GM21515 (cell line): ENCODE measurements around the gene PBX3.

Experiments
- ATAC-seq: cut with Tn5 transposase; IDR thresholded peaks from one replicate; pipeline ENCODE4 v1.9.1; 2021; ENCODE audit not compliant: unreplicated experiment

Gene PBX3

DNA sequence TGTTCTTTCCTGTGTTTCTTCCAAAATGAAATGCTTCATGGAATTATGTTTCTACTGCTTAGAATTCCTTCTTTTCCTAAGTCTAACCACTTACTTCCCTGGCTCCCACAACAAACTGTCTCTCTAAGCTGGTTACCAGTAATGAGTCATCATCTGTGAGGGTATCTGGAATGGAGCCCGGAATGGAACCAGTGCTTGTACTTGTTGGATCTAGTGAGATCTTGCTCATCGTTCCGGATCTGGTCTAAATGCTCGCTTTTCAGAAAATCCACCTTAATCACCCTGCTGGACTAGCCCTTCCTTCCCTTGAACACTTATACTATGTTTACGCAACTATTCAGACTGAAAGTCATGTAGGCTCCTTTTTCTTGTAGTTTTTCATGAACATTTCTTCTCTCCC is 184.8 kb downstream of the PBX3 start:
- no peak for ATAC-seq

DNA sequence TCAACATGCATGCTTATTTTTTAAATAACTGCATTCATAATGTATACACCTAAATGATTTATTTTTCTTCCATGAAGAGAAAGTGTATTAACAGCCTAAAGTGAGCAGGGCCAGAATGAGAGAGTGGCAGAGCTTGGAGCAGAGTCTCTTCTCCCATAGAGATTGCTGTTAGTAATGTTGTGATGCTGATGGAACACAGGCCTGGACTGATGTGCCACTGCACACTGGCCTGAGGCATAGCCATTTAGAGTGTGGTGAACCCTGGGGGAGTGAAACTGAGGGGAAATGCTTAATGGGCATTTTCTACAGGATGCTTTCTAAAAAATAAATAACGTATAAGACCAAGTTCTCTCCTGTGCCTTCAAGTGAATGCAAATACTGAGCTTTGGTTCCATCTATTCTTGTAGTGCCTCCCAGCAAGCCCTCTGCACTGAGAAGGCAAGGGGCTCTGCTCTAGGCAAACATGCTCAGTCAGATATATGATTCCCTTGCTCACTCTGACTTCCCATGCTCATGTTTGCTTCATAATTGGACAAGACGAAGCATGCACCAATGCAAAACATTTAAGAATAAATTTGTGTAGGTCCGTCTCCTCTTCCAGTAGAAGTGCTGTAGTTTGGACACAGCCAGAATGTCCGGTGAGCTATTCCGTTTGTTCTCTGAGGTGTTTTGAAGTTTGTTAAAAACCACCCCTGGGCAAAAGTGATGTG is 185.7 kb downstream of the PBX3 start:
- no peak for ATAC-seq

DNA sequence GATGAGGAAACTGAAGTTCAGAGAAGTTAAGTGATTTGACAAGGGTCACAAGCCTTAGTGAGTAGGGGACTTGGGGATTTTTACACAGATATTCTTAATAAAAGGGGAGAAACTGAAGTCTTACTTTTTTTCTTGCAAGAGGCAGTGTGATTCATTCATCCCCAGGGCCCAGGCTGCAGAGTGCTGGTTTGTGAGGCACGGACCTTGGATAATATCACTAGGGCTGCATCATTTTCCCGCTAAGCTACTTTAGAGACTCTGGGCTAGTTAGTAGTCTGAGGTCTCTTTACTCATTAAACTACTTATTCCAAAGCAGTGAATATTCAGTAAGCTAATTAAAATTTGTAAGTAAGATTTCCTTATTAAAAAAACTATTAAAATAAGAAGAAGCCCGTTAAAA is 195.0 kb downstream of the PBX3 start:
- ATAC-seq: no peak

DNA sequence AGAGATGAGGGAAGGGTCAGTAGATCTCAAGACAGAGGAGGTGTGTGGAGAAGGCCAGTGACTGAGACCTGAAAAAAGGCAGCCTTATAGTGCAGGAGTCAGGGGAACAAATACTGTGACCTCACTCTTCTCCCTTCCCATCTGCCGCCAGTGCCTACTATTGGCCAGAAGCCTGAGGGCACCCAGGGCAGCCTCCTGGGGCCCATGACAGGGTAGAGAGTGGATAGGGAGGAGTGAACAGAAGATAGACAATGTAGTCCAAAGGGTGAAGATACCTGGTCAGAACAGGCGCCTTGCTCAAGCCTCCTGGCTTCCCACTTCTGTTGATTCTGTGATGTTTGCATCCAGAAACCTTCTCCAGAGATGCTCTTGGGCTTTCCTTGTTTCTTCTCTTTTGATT is 196.7 kb downstream of the PBX3 start:
- ATAC-seq: no peak

DNA sequence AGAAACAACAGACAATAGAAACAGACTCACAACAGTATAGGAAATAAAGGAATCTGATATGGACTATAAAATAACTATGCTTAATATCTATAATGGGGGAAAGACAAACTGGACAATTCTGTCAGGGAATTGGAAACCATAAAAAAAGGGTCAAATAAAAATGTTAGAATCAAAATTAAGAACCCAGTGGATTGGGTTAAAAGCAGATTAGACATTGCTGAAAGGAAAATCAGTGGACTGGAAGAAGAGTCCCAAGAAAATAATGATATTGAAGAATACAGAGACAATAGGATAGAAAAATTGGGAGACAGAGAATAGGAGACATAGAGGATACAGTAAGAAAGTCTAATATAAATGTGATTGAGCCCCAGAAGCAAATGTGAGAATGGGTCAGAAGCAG is 199.2 kb downstream of the PBX3 start:
- no peak for ATAC-seq

DNA sequence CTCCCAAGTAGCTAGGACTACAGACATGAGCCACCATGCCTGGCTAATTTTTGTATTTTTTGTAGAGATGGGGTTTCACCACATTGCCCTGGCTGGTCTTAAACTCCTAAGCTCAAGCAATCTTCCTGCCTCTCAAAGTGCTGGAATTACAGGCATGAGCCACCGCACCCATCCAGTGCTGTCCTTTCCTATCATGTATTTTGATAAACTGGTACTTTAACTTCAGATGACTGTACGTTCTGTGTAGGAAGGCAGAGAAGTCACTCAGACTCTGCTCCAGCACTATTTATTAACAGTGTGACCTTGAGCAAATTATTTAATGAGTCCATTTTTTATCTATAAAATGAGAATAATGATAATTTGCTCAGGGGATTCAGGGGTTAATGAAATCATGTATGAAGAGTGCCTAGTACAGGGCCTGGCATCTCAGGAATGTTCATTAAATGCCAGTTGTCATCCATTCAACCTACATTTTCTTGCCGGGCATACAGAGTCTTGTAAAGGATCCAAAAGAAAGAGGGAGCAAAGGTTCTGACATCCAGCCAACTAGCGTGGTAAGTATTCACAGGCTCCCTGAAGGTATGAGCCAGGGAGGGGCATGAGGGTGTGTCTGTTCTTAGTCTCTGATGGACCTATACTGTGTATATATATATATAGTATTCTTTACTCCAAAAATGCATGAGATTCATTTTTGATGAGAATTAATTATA is 201.9 kb downstream of the PBX3 start:
- no peak for ATAC-seq

DNA sequence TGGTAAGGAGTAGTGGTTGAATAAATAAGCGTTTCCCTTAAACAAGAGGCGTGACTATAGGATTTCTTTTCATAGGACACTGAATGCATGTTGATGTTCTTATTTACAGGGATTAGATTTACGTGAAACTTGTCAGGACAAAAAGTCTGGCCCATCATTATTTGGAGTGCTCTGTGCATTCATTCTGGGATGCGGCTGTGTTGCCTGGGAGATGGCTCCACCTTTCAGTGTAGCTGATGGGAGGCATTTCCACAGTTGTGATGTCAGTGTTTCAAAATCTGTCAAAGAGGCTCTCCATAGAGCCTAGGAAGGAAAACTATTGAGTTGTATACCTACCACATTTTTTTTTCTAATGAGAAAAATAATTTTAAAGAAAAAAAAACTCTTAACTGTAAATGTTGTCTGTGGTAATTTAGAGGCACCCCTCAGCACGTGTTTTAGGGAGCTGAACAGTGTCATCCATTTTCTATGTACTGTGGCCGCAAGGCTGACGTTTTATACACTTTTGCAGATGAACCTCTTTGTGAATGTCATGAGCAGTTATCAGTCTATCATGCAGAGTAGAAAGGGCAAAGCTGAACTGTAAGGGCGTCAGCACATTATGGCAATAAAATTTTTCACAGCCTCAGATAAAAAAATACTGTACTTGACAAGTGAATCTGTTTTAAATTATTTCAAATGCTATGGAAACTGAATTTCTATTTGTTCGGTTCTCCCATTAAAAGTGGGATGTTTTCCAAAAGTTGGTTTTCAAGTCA is 202.7 kb downstream of the PBX3 start:
- no peak for ATAC-seq

DNA sequence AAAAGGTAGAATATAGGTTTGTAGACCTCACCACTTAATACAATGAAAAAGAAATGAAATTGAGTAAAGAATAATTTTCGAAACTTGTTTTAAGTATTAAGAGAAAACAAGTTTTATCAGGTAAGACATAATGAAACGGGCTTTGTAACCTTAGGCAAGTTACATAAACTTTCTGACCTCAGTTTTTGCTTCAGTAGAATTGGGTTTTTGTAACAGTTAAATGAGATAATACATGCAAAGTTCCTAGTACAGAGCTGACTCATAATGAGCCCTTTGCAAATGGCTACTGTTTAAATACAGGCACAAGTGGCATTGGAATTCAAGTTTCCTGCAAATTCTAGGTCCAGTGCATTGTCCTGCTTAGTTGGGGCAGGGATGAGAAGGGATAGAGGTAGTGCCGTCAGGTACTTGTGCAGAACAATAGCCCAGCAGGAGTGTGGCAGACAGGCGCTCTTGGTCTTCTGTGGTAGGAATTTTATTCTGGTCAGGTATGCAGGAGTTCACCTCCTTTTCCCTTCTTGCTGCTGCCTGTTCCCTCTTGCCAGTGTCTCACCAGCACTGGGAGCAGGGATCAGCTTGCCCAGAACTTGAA is 203.8 kb downstream of the PBX3 start:
- no peak for ATAC-seq

DNA sequence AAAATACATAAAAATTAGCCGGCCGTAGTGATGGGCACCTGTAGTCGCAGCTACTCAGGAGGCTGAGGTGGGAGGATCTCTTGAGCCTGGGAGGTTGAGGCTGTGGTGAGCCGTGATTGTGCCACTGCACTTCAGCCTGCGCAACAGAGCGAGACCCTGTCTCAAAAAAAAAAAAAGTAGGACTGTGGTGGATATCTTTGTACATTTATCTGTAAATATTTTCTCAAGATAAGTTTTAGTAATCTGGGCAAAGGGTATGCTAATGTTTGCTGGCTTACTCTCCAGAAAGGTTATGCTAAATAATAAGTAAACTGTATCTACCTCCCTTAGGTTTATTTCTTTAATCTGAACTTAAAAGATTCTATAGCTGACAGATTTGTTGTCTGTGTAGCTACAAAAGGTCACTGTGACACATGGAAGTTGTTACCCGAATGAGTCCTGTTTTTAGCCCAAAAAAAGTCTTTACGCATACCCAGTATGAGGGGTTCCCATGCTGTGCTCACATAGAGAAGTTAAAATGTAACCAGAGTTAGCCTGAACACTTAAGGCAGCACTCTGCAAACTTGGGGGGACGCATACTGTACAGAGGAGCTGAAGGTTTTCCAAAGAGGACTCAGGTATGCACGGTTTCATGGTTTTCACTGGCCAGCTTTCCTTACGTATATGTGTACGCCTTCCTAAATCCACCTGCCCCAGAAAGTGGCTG is 206.3 kb downstream of the PBX3 start:
- ATAC-seq: no peak

DNA sequence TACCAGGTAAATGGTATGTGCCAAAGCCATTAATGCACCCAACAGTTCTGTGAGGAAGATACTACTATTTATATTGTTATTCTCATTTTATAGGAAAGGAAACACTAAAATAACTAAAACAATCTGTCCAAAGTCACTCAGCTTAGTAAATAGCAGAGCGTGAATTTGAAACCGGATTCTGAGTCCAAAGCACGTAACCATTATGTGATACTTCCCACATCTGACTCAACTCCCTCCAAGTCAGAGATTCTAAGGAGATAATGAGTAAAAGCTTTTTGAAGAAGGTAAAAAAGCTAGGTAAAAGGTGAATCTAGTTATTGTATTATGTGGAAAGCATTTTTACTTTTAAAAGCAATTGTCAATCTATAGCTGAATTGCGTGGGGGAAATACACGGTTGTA is 208.9 kb downstream of the PBX3 start:
- no peak for ATAC-seq

DNA sequence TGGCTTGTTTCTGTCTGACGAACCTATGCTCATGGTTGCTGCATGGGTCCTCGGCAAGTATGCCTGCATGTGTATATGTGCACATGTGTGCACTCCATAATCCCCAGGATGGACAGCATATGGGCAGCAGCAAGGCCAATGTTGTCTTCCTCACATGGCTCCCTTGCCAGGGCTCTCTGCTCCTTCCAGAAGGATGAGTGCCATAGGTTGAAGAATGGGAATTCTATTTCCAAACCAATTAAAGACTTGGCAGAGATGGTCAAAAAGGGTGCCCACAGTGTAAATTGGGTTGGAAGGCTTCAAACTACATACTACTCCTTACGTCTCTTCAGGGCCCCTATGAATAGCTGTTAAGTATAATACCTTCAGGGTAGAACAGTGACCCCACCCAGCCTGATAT is 212.1 kb downstream of the PBX3 start:
- ATAC-seq: no peak

DNA sequence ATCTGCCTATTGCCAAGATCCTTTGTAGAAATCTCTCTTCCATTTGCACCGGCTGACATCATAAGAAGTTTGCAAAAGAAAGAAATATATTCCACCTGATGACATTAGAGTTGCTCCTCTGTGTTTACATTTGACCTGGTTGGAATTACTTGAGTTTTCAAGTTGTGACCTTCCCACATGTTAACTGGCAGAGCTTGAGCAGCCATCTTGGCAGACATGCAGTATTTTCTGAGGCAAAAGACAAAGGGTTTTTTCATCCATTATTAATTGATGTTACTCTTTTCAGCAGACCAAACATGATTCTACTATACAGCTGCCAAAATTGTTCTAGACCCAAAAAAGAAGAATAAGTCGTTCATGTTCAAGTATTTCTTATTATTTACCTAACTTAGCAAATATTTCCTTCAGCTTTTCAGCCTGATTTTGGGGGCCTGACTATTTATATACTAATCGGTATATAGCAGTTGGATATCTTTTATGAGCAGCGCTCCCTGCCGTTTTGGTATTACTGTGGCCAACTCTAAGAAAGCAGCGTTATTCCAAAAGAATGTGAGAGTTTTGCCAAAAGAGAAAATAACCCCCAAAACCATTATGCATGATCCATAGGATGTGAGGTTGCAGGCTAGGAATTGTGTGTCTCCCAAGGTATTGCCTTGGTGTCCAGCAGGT is 212.9 kb downstream of the PBX3 start:
- no peak for ATAC-seq

DNA sequence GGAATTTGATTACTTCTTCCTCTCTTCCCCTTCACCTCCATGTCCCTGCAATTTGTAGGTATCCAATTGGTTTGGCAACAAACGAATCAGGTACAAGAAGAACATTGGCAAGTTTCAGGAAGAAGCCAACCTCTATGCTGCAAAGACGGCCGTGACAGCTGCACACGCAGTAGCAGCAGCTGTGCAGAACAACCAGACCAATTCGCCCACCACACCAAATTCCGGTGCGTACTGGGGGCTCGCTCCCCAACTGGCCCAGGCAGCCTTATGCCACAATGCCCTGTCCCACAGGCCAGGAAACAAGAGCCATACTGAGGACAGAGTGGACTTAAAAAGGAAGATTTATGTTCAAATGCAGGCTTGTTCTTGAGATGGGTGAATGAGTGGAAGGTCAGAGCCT is 213.5 kb downstream of the PBX3 start:
- ATAC-seq: no peak

DNA sequence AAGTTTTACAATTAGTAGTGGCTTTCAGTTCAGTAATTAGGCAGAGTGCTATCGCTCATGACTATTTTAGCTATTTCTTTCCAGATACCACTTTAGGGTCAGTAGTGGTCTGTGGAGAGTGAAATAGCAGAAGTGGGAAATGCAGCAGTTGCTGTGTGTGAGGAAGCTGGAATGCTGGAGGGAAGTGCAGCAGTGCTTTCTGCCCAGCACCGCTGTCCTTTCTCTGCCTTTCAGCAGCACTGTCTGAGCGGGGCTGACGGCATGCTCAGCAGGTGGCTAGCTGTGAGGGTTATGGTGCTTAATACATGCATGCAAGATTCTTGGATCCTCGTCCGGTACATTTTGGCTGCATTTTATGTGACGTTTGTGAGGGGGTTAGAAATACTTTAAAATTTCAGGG is 213.9 kb downstream of the PBX3 start:
- no peak for ATAC-seq

DNA sequence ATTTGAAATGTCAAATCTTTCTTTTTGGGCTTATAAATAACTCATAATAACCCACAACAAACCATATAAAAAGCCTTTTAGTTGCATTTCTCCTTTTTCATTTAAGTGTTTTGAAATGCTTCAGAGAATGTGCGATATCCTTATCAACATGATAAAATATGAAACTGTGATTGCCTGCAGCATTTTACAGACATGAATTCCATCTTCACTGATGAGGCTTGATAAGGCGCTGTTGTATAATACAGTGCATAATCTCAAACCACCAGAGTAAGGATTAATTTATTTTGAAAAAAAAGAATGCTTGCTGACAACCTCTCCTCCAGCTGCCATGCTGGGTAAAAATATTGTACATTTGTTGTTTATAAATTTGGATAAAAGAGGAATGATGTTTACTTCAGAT is 216.8 kb downstream of the PBX3 start:
- no peak for ATAC-seq

DNA sequence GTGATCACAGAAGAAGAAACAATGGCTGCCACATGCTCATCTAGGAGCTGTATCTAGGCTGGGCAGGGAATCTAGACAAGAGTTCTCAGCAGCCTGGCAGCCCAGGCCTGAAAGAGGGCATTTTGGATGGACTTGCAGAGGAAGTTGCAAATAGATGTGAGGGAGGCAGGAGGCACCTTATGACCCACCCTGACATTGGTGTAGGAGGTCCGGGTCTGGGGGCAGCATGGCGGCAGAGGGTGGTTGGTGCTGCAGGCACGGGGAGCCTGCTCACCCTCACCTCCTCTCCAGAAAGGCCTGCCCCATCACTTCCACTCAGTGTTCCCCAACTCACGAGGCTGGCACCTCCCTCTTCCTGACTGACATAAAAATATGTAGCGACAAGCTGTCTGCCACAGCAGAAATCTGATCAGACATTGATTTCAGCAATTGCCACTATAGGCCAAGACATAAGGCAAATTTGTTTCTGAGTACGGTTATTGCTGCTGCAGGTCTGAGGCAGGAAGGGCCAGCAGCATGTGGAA is 217.6 kb downstream of the PBX3 start:
- no peak for ATAC-seq

DNA sequence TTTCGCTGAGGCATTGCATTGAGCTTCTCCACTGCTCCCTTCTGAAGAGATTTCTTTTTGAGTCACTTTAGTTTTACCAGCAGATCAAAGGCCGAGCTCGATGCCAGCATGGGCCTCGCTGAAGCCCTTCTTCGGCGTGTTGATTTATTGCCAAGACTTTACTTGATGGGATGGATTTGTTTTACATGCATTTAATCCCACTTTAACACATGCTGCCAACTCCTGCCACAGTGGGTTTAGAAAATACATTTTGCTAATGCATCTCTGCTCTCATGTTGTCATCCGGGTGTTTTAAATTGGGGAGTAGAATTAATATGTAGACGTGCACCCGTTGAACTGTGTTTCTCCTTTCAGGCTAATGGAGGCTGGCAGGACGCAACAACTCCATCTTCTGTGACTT is 218.3 kb downstream of the PBX3 start:
- ATAC-seq: no peak

DNA sequence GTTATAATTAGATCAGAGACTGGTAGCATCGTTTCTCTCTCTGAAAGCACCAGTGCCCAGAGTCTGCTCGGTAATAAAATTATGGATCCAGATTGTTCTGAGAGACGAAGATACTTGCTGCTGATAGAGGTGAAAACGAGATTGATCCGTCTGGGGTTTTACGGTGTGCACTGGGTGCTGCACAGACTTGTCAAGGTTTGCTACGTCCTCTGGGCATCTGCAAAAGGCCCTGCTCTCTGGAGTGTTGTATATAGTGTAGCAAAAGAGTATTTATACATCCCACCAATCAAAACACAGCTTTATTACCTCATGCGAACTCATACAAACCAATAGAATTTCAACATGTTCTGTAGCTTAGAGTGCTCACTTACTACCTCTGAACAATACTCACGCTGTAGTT is 219.3 kb downstream of the PBX3 start:
- ATAC-seq: no peak

DNA sequence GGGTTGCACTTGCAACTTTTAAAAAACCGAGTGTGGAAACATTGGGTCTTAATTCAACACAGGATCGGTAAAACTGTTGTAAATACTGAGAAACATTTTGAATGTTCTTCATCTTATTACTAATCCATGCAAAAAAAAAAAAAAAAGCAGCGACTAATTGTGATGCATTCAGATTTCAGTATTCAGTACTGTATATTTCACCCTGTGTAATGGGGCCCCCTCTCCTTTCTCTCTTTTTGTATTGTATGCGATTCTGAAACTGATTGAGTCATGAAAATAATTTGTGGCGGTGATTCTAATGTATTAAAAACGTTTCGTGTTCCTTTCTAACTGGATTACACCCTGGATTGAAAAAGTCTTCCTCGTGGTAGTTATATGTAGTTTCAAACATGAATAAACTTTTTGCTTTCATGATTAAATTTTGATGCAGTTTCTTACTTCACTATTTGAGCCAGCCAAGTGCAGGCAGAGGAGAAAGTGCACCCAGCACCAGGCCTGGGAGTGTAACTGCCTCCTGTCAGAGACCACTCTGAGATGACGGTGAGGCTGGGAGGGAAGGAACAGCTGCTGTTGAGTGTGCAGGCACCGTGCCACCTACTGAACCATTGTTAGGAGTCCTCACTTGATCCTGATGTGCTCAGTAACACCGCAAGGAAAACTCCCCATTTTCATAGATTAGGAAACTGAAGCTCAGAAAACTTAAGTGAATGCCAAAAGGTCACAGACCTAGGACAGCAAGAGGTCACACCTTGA is 220.0 kb downstream of the PBX3 start:
- no peak for ATAC-seq
